ENCODE results near the gene SCN8A.

SCN8A gene

GRCh38 chr12:51687177-51687576 lies 96.1 kb downstream of the SCN8A start:
- Histone ChIP-seq H2AFZ (ENCODE audit: insufficient read depth, low read length, poor library complexity) (no peak overlapping the region), H3K79me1 (ENCODE audit: low read length) (no peaks in the 10 kb centered on the region), H4K8ac (ENCODE audit: low read depth, low read length) (no peak overlapping the region), H3K23ac (ENCODE audit: low read length) (no peak overlapping the region), H2BK12ac (ENCODE audit: low read length) (no peak overlapping the region), H3K9ac (ENCODE audit: low read length) (no peak overlapping the region), H2AK5ac (ENCODE audit: low read length) (no peak overlapping the region), H3K79me2 (ENCODE audit: control insufficient read depth, insufficient read depth, low read length, poor library complexity) (no peaks in the 10 kb centered on the region), H3K9me3 (ENCODE audit: insufficient read depth, low read depth, low read length) (no peaks in the 10 kb centered on the region), H3K27me3 (ENCODE audit: insufficient read depth, low read length) (no peaks in the 10 kb centered on the region), H3K18ac (ENCODE audit: low read length) (no peak overlapping the region), H3K4me2 (ENCODE audit: low read length) (no peak overlapping the region), H2BK120ac (ENCODE audit: insufficient read depth, low read length, poor library complexity) (no peak overlapping the region), H2BK5ac (ENCODE audit: low read depth, low read length, poor library complexity) (no peak overlapping the region), H4K91ac (ENCODE audit: low read depth, low read length) (no peak overlapping the region), H4K12ac (ENCODE audit: low read depth, low read length) (no peak overlapping the region), H3K4me3 (ENCODE audit: low read depth, low read length) (no peak overlapping the region), H3K36me3 (ENCODE audit: control insufficient read depth in 1 of 2, insufficient read depth in 2 of 2, low read length in 2 of 2) (no peaks in the 10 kb centered on the region), H3K27ac (ENCODE audit: low read depth, low read length) (no peak overlapping the region), H3K14ac (ENCODE audit: low read length) (no peak overlapping the region), H3K4ac (ENCODE audit: low read depth, low read length) (no peak overlapping the region), H3K4me1 (ENCODE audit: control insufficient read depth in 1 of 2, insufficient read depth in 2 of 2, low read length in 2 of 2) (peaks cover 0 to 4% of the 10 kb centered on the region in 2 experiments)
- DNase-seq = no peak
- no CpG with 5 or more reads among the region's 5 CpGs for WGBS (ENCODE audit: extremely low coverage, insufficient coverage, insufficient read length)

- no peak overlapping the region for H2AFZ ChIP-seq (ENCODE audit: insufficient read depth, low read length, poor library complexity)
- no peaks in the 10 kb centered on the region for H3K9me3 ChIP-seq (ENCODE audit: insufficient read depth, low read depth, low read length)
- no peak overlapping the region for H2BK5ac ChIP-seq (ENCODE audit: low read depth, low read length, poor library complexity)
These were observed 96.6 kb downstream of the SCN8A start for GRCh38 chr12:51687614-51688013.

GRCh38 chr12:51689983-51690382 lies 99.0 kb downstream of the SCN8A start:
- no peak overlapping the region for H2AK5ac ChIP-seq (ENCODE audit: low read length)
- no peaks in the 10 kb centered on the region for H3K36me3 ChIP-seq (ENCODE audit: control insufficient read depth in 1 of 2, insufficient read depth in 2 of 2, low read length in 2 of 2)
- no peak overlapping the region for H3K23ac ChIP-seq (ENCODE audit: low read length)
- no peak overlapping the region for H3K27ac ChIP-seq (ENCODE audit: low read depth, low read length)
- H4K12ac ChIP-seq (ENCODE audit: low read depth, low read length) = no peak overlapping the region
- H2BK5ac ChIP-seq (ENCODE audit: low read depth, low read length, poor library complexity) = no peak overlapping the region
- H2BK12ac ChIP-seq (ENCODE audit: low read length) = no peak overlapping the region
- no peak overlapping the region for H2AFZ ChIP-seq (ENCODE audit: insufficient read depth, low read length, poor library complexity)
- H3K18ac ChIP-seq (ENCODE audit: low read length) = no peak overlapping the region
- H3K4me3 ChIP-seq (ENCODE audit: low read depth, low read length) = no peak overlapping the region
- no peak overlapping the region for H3K14ac ChIP-seq (ENCODE audit: low read length)
- DNase-seq = no peak
- H3K27me3 ChIP-seq (ENCODE audit: insufficient read depth, low read length) = no peaks in the 10 kb centered on the region
- no peak overlapping the region for H2BK120ac ChIP-seq (ENCODE audit: insufficient read depth, low read length, poor library complexity)
- H3K4ac ChIP-seq (ENCODE audit: low read depth, low read length) = no peak overlapping the region
- no peak overlapping the region for H3K4me2 ChIP-seq (ENCODE audit: low read length)
- no CpG with 5 or more reads among the region's 4 CpGs for WGBS (ENCODE audit: extremely low coverage, insufficient coverage, insufficient read length)
- no peak overlapping the region for H4K8ac ChIP-seq (ENCODE audit: low read depth, low read length)
- no peaks in the 10 kb centered on the region for H3K79me2 ChIP-seq (ENCODE audit: control insufficient read depth, insufficient read depth, low read length, poor library complexity)
- no peak overlapping the region for H3K9ac ChIP-seq (ENCODE audit: low read length)
- no peak overlapping the region for H4K91ac ChIP-seq (ENCODE audit: low read depth, low read length)
- peaks cover 0 to 4% of the 10 kb centered on the region in 2 experiments for H3K4me1 ChIP-seq (ENCODE audit: control insufficient read depth in 1 of 2, insufficient read depth in 2 of 2, low read length in 2 of 2)
- no peaks in the 10 kb centered on the region for H3K79me1 ChIP-seq (ENCODE audit: low read length)
- no peaks in the 10 kb centered on the region for H3K9me3 ChIP-seq (ENCODE audit: insufficient read depth, low read depth, low read length)

More at GRCh38 chr12:51687614-51688013, 96.6 kb downstream of the SCN8A start:
- H2BK12ac ChIP-seq (ENCODE audit: low read length) = no peak overlapping the region
- no peak overlapping the region for H3K23ac ChIP-seq (ENCODE audit: low read length)
- H2BK120ac ChIP-seq (ENCODE audit: insufficient read depth, low read length, poor library complexity) = no peak overlapping the region
- no peaks in the 10 kb centered on the region for H3K27me3 ChIP-seq (ENCODE audit: insufficient read depth, low read length)
- peaks cover 0 to 4% of the 10 kb centered on the region in 2 experiments for H3K4me1 ChIP-seq (ENCODE audit: control insufficient read depth in 1 of 2, insufficient read depth in 2 of 2, low read length in 2 of 2)
- DNase-seq = peak in 1 of 2 donors; percentile 33
- H4K8ac ChIP-seq (ENCODE audit: low read depth, low read length) = no peak overlapping the region
- H3K4ac ChIP-seq (ENCODE audit: low read depth, low read length) = no peak overlapping the region
- H3K79me1 ChIP-seq (ENCODE audit: low read length) = no peaks in the 10 kb centered on the region
- no peak overlapping the region for H3K14ac ChIP-seq (ENCODE audit: low read length)
- no peaks in the 10 kb centered on the region for H3K36me3 ChIP-seq (ENCODE audit: control insufficient read depth in 1 of 2, insufficient read depth in 2 of 2, low read length in 2 of 2)
- H3K79me2 ChIP-seq (ENCODE audit: control insufficient read depth, insufficient read depth, low read length, poor library complexity) = no peaks in the 10 kb centered on the region
- no peak overlapping the region for H3K4me3 ChIP-seq (ENCODE audit: low read depth, low read length)
- no peak overlapping the region for H3K9ac ChIP-seq (ENCODE audit: low read length)
- no peak overlapping the region for H2AK5ac ChIP-seq (ENCODE audit: low read length)
- WGBS (ENCODE audit: extremely low coverage, insufficient coverage, insufficient read length) = 100% methylated on average over 1 of the region's 3 CpGs
- no peak overlapping the region for H3K18ac ChIP-seq (ENCODE audit: low read length)
- H3K4me2 ChIP-seq (ENCODE audit: low read length) = no peak overlapping the region
- no peak overlapping the region for H4K12ac ChIP-seq (ENCODE audit: low read depth, low read length)
- H3K27ac ChIP-seq (ENCODE audit: low read depth, low read length) = no peak overlapping the region
- no peak overlapping the region for H4K91ac ChIP-seq (ENCODE audit: low read depth, low read length)

GRCh38 chr12:51692016-51692415 lies 101.0 kb downstream of the SCN8A start:
- H3K79me2 ChIP-seq (ENCODE audit: control insufficient read depth, insufficient read depth, low read length, poor library complexity) = no peaks in the 10 kb centered on the region
- peaks cover 0 to 2% of the 10 kb centered on the region in 2 experiments for H3K4me1 ChIP-seq (ENCODE audit: control insufficient read depth in 1 of 2, insufficient read depth in 2 of 2, low read length in 2 of 2)
- no peak overlapping the region for H2AK5ac ChIP-seq (ENCODE audit: low read length)
- H3K23ac ChIP-seq (ENCODE audit: low read length) = no peak overlapping the region
- no peak overlapping the region for H3K4me3 ChIP-seq (ENCODE audit: low read depth, low read length)
- no peak for DNase-seq
- no peak overlapping the region for H3K27ac ChIP-seq (ENCODE audit: low read depth, low read length)
- no peaks in the 10 kb centered on the region for H3K79me1 ChIP-seq (ENCODE audit: low read length)
- no peak overlapping the region for H2BK5ac ChIP-seq (ENCODE audit: low read depth, low read length, poor library complexity)
- WGBS (ENCODE audit: extremely low coverage, insufficient coverage, insufficient read length) = no CpG with 5 or more reads among the region's 2 CpGs
- H3K4me2 ChIP-seq (ENCODE audit: low read length) = no peak overlapping the region
- no peak overlapping the region for H3K14ac ChIP-seq (ENCODE audit: low read length)
- H4K12ac ChIP-seq (ENCODE audit: low read depth, low read length) = no peak overlapping the region
- no peak overlapping the region for H2AFZ ChIP-seq (ENCODE audit: insufficient read depth, low read length, poor library complexity)
- no peaks in the 10 kb centered on the region for H3K27me3 ChIP-seq (ENCODE audit: insufficient read depth, low read length)
- no peak overlapping the region for H3K9ac ChIP-seq (ENCODE audit: low read length)
- no peak overlapping the region for H2BK12ac ChIP-seq (ENCODE audit: low read length)
- no peak overlapping the region for H2BK120ac ChIP-seq (ENCODE audit: insufficient read depth, low read length, poor library complexity)
- H3K4ac ChIP-seq (ENCODE audit: low read depth, low read length) = no peak overlapping the region
- H3K36me3 ChIP-seq (ENCODE audit: control insufficient read depth in 1 of 2, insufficient read depth in 2 of 2, low read length in 2 of 2) = no peaks in the 10 kb centered on the region
- H4K91ac ChIP-seq (ENCODE audit: low read depth, low read length) = no peak overlapping the region
- no peaks in the 10 kb centered on the region for H3K9me3 ChIP-seq (ENCODE audit: insufficient read depth, low read depth, low read length)
- H4K8ac ChIP-seq (ENCODE audit: low read depth, low read length) = no peak overlapping the region
- no peak overlapping the region for H3K18ac ChIP-seq (ENCODE audit: low read length)
